22Rv1 (cell line): ENCODE measurements around the gene ACTR3C.

Source experiments
- ZFX ChIP-seq: fragments of 450-650 bp; IDR thresholded peaks from 2 replicates; pipeline ENCODE4 v1.6.1; 2017; ENCODE audit warnings: antibody characterized with exemption, borderline replicate concordance
- TF ChIP-seq, protein P1 (sequence below): fragments of 450-650 bp; IDR thresholded peaks from 2 replicates; pipeline ENCODE4 v1.5.1; 2017; ENCODE audit warnings: mild to moderate bottlenecking

DNA sequence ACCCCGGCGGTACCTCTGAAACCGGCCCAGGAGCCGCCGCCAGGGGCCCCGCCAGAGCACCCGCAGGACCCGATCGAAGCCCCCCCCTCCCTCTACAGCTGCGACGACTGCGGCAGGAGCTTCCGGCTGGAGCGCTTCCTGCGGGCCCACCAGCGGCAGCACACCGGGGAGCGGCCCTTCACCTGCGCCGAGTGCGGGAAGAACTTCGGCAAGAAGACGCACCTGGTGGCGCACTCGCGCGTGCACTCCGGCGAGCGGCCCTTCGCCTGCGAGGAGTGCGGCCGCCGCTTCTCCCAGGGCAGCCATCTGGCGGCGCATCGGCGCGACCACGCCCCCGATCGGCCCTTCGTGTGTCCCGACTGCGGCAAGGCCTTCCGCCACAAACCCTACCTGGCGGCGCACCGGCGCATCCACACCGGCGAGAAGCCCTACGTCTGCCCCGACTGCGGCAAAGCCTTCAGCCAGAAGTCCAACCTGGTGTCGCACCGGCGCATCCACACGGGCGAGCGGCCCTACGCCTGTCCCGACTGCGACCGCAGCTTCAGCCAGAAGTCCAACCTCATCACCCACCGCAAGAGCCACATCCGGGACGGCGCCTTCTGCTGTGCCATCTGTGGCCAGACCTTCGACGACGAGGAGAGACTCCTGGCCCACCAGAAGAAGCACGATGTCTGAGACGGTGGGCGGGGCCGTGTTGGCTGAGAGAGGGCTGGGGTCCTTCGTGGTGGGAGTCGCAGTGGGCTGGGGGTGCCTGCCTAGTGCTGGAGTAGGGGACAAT lies 49.1 kb upstream of the ACTR3C start:
- TF ChIP-seq, protein P1, sequence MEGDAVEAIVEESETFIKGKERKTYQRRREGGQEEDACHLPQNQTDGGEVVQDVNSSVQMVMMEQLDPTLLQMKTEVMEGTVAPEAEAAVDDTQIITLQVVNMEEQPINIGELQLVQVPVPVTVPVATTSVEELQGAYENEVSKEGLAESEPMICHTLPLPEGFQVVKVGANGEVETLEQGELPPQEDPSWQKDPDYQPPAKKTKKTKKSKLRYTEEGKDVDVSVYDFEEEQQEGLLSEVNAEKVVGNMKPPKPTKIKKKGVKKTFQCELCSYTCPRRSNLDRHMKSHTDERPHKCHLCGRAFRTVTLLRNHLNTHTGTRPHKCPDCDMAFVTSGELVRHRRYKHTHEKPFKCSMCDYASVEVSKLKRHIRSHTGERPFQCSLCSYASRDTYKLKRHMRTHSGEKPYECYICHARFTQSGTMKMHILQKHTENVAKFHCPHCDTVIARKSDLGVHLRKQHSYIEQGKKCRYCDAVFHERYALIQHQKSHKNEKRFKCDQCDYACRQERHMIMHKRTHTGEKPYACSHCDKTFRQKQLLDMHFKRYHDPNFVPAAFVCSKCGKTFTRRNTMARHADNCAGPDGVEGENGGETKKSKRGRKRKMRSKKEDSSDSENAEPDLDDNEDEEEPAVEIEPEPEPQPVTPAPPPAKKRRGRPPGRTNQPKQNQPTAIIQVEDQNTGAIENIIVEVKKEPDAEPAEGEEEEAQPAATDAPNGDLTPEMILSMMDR: no peak
- no peak for TF ChIP-seq ZFX
